Choroid plexus epithelial cell (primary cell): ENCODE data around the gene GTSF1L.

Source experiments
- DNase-seq: peaks from one replicate; pipeline ENCODE4 v3.0.0-alpha.2; 2010; ENCODE audit warnings: low read depth
- H3K4me3 ChIP-seq: 2 replicates; pipeline ENCODE4 v1.5.1; 2011; ENCODE audit warnings: low read depth, mild to moderate bottlenecking, control low read depth, low read length, moderate library complexity
- CTCF ChIP-seq: conservative IDR thresholded peaks from 2 replicates; pipeline ENCODE4 v1.5.1; 2011; ENCODE audit warnings: low read depth, mild to moderate bottlenecking, control low read depth, inconsistent platforms, low read length, moderate library complexity

Gene GTSF1L

GRCh38 chr20:43724383-43724782 is 2.4 kb downstream of the GTSF1L start:
- H3K4me3 ChIP-seq, result no peak overlapping the region
- DNase-seq, result no peak
- no peak for TF ChIP-seq CTCF

DNA sequence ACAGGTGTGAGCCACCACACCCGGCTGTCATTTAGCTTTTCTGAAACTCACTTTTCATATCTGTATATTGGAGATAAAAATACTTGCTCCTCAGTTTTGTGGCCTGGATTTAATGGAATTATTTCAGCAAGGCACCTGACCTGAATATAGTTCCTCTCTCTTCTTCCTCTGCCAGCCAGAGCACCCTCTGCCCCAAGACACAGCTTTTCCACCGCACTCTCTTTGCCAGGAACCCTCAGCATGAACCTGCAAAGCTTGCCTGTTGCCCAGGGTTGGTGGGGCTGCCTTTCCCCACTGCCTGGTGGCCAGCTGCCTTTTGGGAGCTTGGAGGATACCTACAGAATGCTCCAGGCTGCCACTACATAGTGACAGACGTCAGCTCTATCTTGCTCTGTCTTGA is 3.1 kb downstream of the GTSF1L start:
- H3K4me3 ChIP-seq, result no peak overlapping the region
- TF ChIP-seq CTCF, result no peak

DNA sequence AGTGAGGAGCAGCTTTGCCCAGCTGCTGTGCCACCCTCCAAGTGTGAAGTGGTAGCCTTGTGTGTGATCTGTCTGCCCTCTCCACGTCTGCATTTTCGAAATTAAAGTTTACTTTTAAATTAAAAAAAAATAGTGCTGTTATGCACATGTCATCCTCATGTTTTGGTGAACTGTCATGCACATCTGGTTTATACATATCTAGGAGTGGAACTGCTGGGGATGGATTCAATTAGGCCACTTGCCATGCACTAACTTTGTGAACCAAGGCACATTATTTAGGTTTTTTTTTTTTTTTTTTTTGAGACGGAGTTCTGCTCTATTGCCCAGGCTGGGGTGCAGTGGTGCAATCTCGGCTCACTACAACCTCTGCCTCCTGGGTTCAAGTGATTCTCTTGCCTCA is 3.6 kb downstream of the GTSF1L start:
- no peak for DNase-seq
- no peak for TF ChIP-seq CTCF
- no peak overlapping the region for H3K4me3 ChIP-seq

More for the DNA sequence above, 3.1 kb downstream of the GTSF1L start:
- no peak for DNase-seq

- DNase-seq, result no peak
- no peak for TF ChIP-seq CTCF
- H3K4me3 ChIP-seq, result no peak overlapping the region
Measured at GRCh38 chr20:43722153-43722505, 4.7 kb downstream of the GTSF1L start.

GRCh38 chr20:43721429-43722152 is 5.2 kb downstream of the GTSF1L start:
- no peak for DNase-seq
- H3K4me3 ChIP-seq, result no peak overlapping the region

DNA sequence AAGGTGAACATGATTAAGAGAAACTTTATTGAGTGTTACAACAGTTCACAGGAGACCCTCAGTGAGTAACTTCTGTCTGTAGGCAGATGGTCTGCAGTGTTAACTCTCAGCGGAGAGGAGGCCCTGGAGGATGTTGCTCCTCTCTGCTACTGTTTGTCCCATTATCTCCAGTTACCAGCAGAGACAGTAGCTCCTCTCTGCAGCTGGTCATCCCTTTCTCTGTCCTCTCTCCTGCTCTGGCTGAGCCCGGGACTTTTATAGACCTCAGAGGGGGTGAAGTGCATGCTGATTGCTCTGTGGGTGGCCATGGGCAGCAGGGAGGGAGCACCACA is 5.7 kb downstream of the GTSF1L start:
- no peak for TF ChIP-seq CTCF
- DNase-seq, result no peak
- H3K4me3 ChIP-seq, result no peak overlapping the region

More at GRCh38 chr20:43721429-43722152, 5.2 kb downstream of the GTSF1L start:
- TF ChIP-seq CTCF, result no peak

DNA sequence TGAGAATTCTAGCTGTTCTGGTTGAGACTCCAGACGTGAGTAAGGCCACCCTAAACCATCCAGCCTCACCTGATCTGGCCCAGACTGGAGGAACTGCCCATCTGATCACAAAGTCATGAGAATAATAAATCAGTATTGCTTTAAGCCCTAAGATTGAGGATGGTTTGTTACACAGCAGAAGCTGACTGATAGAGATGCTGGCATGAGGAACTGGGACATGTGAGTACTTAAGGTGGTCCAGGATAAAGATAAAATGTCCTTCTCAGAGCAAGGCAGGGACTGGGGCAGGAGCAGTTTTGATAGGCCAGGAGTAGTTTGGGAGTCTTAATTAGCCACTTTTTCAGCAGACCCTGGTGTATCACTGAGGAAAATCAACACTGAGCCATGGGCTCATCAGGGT is 6.8 kb downstream of the GTSF1L start:
- no peak for DNase-seq
- TF ChIP-seq CTCF, result no peak
- no peak overlapping the region for H3K4me3 ChIP-seq
